Right atrium auricular region (tissue), 2 donors: ENCODE measurements around the gene BCL2L11. TPM values are rescaled to one million over a fixed set of nuclear protein-coding genes. Genes with fewer than 3 reads are reported as not detected.

Experiments used
- DNase-seq: peaks from one replicate; pipeline ENCODE4 v3.0.0-alpha.2; 2019; ENCODE audit warnings: low spot score
- H3K27ac ChIP-seq, 2 donors: fragments of 200-600 bp; sonication (generic); 1 replicate in 1 of 2; 2 replicates in 1 of 2; pipeline ENCODE4 v1.5.1; 2016 to 2019
- H3K27me3 ChIP-seq, 2 donors: fragments of 200-600 bp; sonication (generic); one replicate each; pipeline versions ENCODE4 v1.5.1 to v1.6.0; 2017 to 2019
- H3K36me3 ChIP-seq: fragments of 200-600 bp; sonication (generic); one replicate; pipeline ENCODE4 v1.5.1; 2016
- H3K4me1 ChIP-seq, 2 donors: fragments of 200-600 bp; sonication (generic); one replicate each; pipeline versions ENCODE4 v1.5.1 to v1.6.0; 2017 to 2019
- H3K4me3 ChIP-seq, 2 donors: fragments of 200-600 bp; sonication (generic); 1 replicate in 1 of 2; 2 replicates in 1 of 2; pipeline ENCODE4 v1.5.1; 2017 to 2019; ENCODE audit warnings: mild to moderate bottlenecking in 1 of 2, moderate library complexity in 1 of 2
- H3K9me3 ChIP-seq, 2 donors: fragments of 200-600 bp; sonication (generic); one replicate each; pipeline ENCODE4 v1.5.1; 2019
- total RNA-seq, 2 donors: library from RNA; depleted of rRNA; stranded (reverse); fragments of >200 nt; gene quantifications; one replicate each; pipeline ENCODE4 v1.1.0, GENCODE V29; 2016
- TF ChIP-seq, protein P1 (sequence below), 2 donors: fragments of 200-600 bp; sonication (generic); IDR thresholded peaks; one replicate each; pipeline ENCODE4 v1.5.1; 2019; ENCODE audit warnings: antibody characterized with exemption in 2 of 2

BCL2L11 gene
- total RNA-seq, 2 donors from 2014 or later = 9.2 to 14.0 TPM

DNA sequence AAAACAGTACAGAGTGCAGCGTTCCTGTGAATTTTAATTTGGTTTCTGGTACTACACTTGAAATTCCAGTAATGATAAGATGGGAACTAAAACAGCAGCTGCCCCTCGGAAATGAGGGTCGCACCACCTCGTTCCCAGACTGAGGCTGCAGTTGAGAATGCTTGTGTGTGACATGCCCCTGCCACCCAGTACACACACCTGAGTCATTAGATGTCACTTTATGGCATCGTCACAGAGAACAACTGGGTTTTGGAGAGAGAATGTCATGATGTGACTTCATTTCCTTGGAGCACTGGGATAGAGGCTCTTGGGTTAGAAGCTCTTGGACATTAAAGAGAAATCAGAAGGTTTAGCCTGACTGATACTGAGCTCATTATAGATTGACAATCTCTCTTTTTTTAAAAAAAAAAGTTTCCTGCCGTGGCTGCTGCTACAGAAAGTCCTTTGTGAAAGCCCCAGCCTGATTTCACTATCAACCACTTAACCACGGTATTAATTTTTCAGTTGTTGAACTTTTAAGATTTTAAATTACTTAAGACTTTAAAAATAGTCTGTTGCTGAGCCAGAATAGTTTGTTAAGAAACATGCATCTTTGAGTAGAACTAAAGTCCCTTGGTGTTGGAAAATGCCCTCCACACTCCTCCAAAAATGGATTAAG lies 24.5 kb downstream of the BCL2L11 start:
- TF ChIP-seq, protein P1, sequence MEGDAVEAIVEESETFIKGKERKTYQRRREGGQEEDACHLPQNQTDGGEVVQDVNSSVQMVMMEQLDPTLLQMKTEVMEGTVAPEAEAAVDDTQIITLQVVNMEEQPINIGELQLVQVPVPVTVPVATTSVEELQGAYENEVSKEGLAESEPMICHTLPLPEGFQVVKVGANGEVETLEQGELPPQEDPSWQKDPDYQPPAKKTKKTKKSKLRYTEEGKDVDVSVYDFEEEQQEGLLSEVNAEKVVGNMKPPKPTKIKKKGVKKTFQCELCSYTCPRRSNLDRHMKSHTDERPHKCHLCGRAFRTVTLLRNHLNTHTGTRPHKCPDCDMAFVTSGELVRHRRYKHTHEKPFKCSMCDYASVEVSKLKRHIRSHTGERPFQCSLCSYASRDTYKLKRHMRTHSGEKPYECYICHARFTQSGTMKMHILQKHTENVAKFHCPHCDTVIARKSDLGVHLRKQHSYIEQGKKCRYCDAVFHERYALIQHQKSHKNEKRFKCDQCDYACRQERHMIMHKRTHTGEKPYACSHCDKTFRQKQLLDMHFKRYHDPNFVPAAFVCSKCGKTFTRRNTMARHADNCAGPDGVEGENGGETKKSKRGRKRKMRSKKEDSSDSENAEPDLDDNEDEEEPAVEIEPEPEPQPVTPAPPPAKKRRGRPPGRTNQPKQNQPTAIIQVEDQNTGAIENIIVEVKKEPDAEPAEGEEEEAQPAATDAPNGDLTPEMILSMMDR (IDR thresholded peaks at IDR 0.05) = no peak
- H3K4me1 ChIP-seq = peaks cover 0 to 4% of the 10 kb centered on the region in 2 donors
- H3K27ac ChIP-seq = no peak overlapping the region
- H3K4me3 ChIP-seq = no peak overlapping the region
- no peak for DNase-seq
- H3K9me3 ChIP-seq = no peaks in the 10 kb centered on the region
- no peaks in the 10 kb centered on the region for H3K27me3 ChIP-seq
- H3K36me3 ChIP-seq = no peaks in the 10 kb centered on the region

- Histone ChIP-seq H3K4me3 (no peak overlapping the region), H3K27me3 (no peaks in the 10 kb centered on the region), H3K4me1 (peaks cover 0 to 4% of the 10 kb centered on the region in 2 donors), H3K27ac (no peak overlapping the region), H3K9me3 (no peaks in the 10 kb centered on the region), H3K36me3 (peaks cover 7% of the 10 kb centered on the region)
- DNase-seq = no peak
- TF ChIP-seq, protein P1 (IDR thresholded peaks at IDR 0.05) = no peak
Observed at GRCh38 chr2:111145951-111146350, 25.2 kb downstream of the BCL2L11 start.

- TF ChIP-seq, protein P1 (IDR thresholded peaks at IDR 0.05) = no peak
- Histone ChIP-seq H3K27me3 (no peaks in the 10 kb centered on the region), H3K4me1 (peaks cover 0 to 4% of the 10 kb centered on the region in 2 donors), H3K4me3 (no peak overlapping the region), H3K36me3 (peaks cover 9% of the 10 kb centered on the region), H3K27ac (no peak overlapping the region), H3K9me3 (no peaks in the 10 kb centered on the region)
- no peak for DNase-seq
Observed at GRCh38 chr2:111148225-111148873, 27.6 kb downstream of the BCL2L11 start.

DNA sequence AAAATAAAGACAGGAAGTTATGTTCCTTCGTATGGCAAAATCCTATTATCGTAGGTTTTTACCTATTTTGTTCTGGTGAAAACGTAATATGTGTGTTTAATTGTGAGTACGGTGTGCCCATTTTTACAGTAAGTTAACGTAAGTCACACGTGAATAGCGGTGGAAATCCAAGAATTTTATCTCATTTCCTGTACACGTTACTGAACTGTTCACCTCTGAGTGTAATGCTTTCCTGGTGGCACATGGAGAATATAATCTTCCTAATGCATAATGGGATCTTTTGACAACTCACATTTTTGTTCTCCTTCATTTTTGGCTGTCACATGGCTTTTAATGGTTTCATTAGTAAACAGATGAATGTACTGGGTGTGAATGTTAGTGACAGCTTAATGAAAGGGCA lies 28.2 kb downstream of the BCL2L11 start:
- DNase-seq = no peak
- TF ChIP-seq, protein P1 (IDR thresholded peaks at IDR 0.05) = no peak
- Histone ChIP-seq H3K27me3 (no peaks in the 10 kb centered on the region), H3K4me3 (no peak overlapping the region), H3K9me3 (no peaks in the 10 kb centered on the region), H3K4me1 (peaks cover 0 to 4% of the 10 kb centered on the region in 2 donors), H3K27ac (no peak overlapping the region), H3K36me3 (peaks cover 15% of the 10 kb centered on the region)

- H3K36me3 ChIP-seq = peaks cover 17% of the 10 kb centered on the region
- TF ChIP-seq, protein P1 (IDR thresholded peaks at IDR 0.05) = no peak
- no peaks in the 10 kb centered on the region for H3K27me3 ChIP-seq
- H3K4me3 ChIP-seq = no peak overlapping the region
- H3K4me1 ChIP-seq = peaks cover 0 to 4% of the 10 kb centered on the region in 2 donors
- H3K27ac ChIP-seq = no peak overlapping the region
- DNase-seq = no peak
- no peaks in the 10 kb centered on the region for H3K9me3 ChIP-seq
Observed at GRCh38 chr2:111149882-111150455, 29.3 kb downstream of the BCL2L11 start.
